CD14-positive monocyte (primary cell): ENCODE measurements around the gene MGAM2. TPM values are rescaled to one million over a fixed set of nuclear protein-coding genes. Genes with fewer than 3 reads are reported as not detected.
A peak's percentile ranks its signal among the peaks of the same experiment; 100 is the strongest.

Experiments used
- DNase-seq, 3 donors: peaks; one replicate each; pipeline ENCODE4 v3.0.0-alpha.2; 2011 to 2022
- H2AFZ ChIP-seq: 2 replicates; pipeline ENCODE4 v1.6.0; 2012; ENCODE audit warnings: mild to moderate bottlenecking, low read depth, low read length, inconsistent platforms; ENCODE audit not compliant: insufficient read depth, poor library complexity, severe bottlenecking
- H3K27ac ChIP-seq, 2 donors: 1 replicate in 1 of 2; 2 replicates in 1 of 2; pipeline ENCODE4 v1.5.1; 2012 to 2013; ENCODE audit warnings: low read length in 2 of 2, control low read depth in 1 of 2, inconsistent platforms in 1 of 2, low read depth in 1 of 2, mild to moderate bottlenecking in 1 of 2
- H3K27me3 ChIP-seq, 2 donors: one replicate each; pipeline versions ENCODE4 v1.6.0 to v1.6.1; 2011 to 2013; ENCODE audit warnings: low read length in 2 of 2; ENCODE audit not compliant: control insufficient read depth in 2 of 2, insufficient read depth in 2 of 2
- H3K36me3 ChIP-seq, 2 donors: replicated peaks in 1 of 2; 1 replicate in 1 of 2; 2 replicates in 1 of 2; pipeline versions ENCODE4 v1.5.1 to v1.6.1; 2012 to 2013; ENCODE audit warnings: low read length in 2 of 2, control low read depth in 1 of 2, inconsistent platforms in 1 of 2, mild to moderate bottlenecking in 1 of 2; ENCODE audit not compliant: insufficient read depth in 2 of 2, control insufficient read depth in 1 of 2
- H3K4me1 ChIP-seq, 2 donors: 1 replicate in 1 of 2; 2 replicates in 1 of 2; pipeline versions ENCODE4 v1.5.1 to v1.6.1; 2012 to 2013; ENCODE audit warnings: low read length in 2 of 2, control low read depth in 1 of 2, inconsistent platforms in 1 of 2, mild to moderate bottlenecking in 1 of 2, moderate library complexity in 1 of 2; ENCODE audit not compliant: insufficient read depth in 2 of 2, control insufficient read depth in 1 of 2
- H3K4me2 ChIP-seq: replicated peaks from 2 replicates; pipeline ENCODE3; 2012; ENCODE audit warnings: low read length, moderate library complexity, mild to moderate bottlenecking; ENCODE audit not compliant: poor library complexity, severe bottlenecking; ENCODE audit errors: extremely low read depth
- H3K4me3 ChIP-seq, 3 experiments: fragments of 200-600 bp in 1 of 3; sonication (generic) in 1 of 3; replicated peaks in 1 of 3; 1 replicate in 2 of 3; 2 replicates in 1 of 3; pipeline ENCODE4 v1.5.1; 2011 to 2013; ENCODE audit warnings: low read length in 3 of 3, mild to moderate bottlenecking in 3 of 3, control low read depth in 2 of 3, low read depth in 2 of 3, inconsistent platforms in 1 of 3, moderate library complexity in 1 of 3
- H3K79me2 ChIP-seq: 2 replicates; pipeline ENCODE4 v1.6.0; 2012; ENCODE audit warnings: mild to moderate bottlenecking, control low read depth, inconsistent platforms, low read length, moderate library complexity; ENCODE audit not compliant: insufficient read depth
- H3K9ac ChIP-seq: 2 replicates; pipeline ENCODE4 v1.6.0; 2017; ENCODE audit warnings: low read length, mild to moderate bottlenecking; ENCODE audit not compliant: insufficient read depth, poor library complexity, severe bottlenecking
- H3K9me3 ChIP-seq, 2 donors: replicated peaks in 1 of 2; 1 replicate in 1 of 2; 2 replicates in 1 of 2; pipeline versions ENCODE4 v1.5.1 to v1.6.1; 2012 to 2013; ENCODE audit warnings: low read length in 2 of 2, control low read depth in 1 of 2; ENCODE audit not compliant: control insufficient read depth in 1 of 2, insufficient read depth in 1 of 2
- H4K20me1 ChIP-seq: 2 replicates; pipeline ENCODE4 v1.6.0; 2012; ENCODE audit warnings: mild to moderate bottlenecking, low read length, control low read depth, moderate library complexity; ENCODE audit not compliant: insufficient read depth
- H3K27ac Mint-ChIP-seq, 7 donors: one replicate each; pipeline ENCODE4 v1.8.0; 2020; ENCODE audit warnings: mild to moderate bottlenecking in 7 of 7, mixed read lengths in 7 of 7, moderate library complexity in 6 of 7, inconsistent platforms in 2 of 7
- H3K27me3 Mint-ChIP-seq, 3 donors: one replicate each; pipeline ENCODE4 v1.8.0; 2021 to 2022; ENCODE audit warnings: low read depth in 3 of 3, mild to moderate bottlenecking in 3 of 3, mixed read lengths in 3 of 3, moderate library complexity in 3 of 3, inconsistent platforms in 1 of 3
- H3K36me3 Mint-ChIP-seq, 2 donors: one replicate each; pipeline ENCODE4 v1.8.0; 2020; ENCODE audit warnings: mixed read lengths in 2 of 2, inconsistent platforms in 1 of 2, mild to moderate bottlenecking in 1 of 2
- H3K4me1 Mint-ChIP-seq: one replicate; pipeline ENCODE4 v1.8.0; 2020; ENCODE audit warnings: mild to moderate bottlenecking, mixed read lengths
- H3K4me3 Mint-ChIP-seq, 2 donors: one replicate each; pipeline ENCODE4 v1.8.0; 2020; ENCODE audit warnings: mild to moderate bottlenecking in 2 of 2, mixed read lengths in 2 of 2, moderate library complexity in 1 of 2
- H3K9me3 Mint-ChIP-seq, 7 donors: one replicate each; pipeline ENCODE4 v1.8.0; 2020 to 2022; ENCODE audit warnings: mixed read lengths in 7 of 7, mild to moderate bottlenecking in 6 of 7, moderate library complexity in 6 of 7, inconsistent platforms in 2 of 7
- WGBS: methylation state at CpG from one replicate; pipeline ENCODE4 v1.1.5; 2013; ENCODE audit warnings: missing lambda C conversion rate; ENCODE audit not compliant: insufficient coverage; 5-methylcytosine and 5-hydroxymethylcytosine counted together
- intact Hi-C, 2 donors: fragments of 100-400 bp; cut with micrococcal nuclease; formaldehyde crosslinking; loops; one replicate each; pipeline versions ENCODE4 v1.15.0 to v1.15.1; 2023
- polyA plus RNA-seq, 3 donors: library from polyadenylated mRNA; depleted of rRNA in 1 of 3; unstranded in 2 of 3; stranded (reverse) in 1 of 3; fragments of 300-500 nt in 2 of 3; fragments of >200 nt in 1 of 3; fragmentation: Illumina TruSeq in 2 of 3; gene quantifications; 1 replicate in 2 of 3; 2 replicates in 1 of 3; pipeline ENCODE4 v1.2.3, GENCODE V29; 2012 to 2021
- TF ChIP-seq, protein P1 (sequence below): fragments of 200-600 bp; IDR thresholded peaks from one replicate; pipeline ENCODE4 v1.8.0; 2022; ENCODE audit warnings: antibody characterized with exemption, mild to moderate bottlenecking

Gene MGAM2
- polyA plus RNA-seq, 3 donors = 0.08 TPM; not detected in 2

DNA sequence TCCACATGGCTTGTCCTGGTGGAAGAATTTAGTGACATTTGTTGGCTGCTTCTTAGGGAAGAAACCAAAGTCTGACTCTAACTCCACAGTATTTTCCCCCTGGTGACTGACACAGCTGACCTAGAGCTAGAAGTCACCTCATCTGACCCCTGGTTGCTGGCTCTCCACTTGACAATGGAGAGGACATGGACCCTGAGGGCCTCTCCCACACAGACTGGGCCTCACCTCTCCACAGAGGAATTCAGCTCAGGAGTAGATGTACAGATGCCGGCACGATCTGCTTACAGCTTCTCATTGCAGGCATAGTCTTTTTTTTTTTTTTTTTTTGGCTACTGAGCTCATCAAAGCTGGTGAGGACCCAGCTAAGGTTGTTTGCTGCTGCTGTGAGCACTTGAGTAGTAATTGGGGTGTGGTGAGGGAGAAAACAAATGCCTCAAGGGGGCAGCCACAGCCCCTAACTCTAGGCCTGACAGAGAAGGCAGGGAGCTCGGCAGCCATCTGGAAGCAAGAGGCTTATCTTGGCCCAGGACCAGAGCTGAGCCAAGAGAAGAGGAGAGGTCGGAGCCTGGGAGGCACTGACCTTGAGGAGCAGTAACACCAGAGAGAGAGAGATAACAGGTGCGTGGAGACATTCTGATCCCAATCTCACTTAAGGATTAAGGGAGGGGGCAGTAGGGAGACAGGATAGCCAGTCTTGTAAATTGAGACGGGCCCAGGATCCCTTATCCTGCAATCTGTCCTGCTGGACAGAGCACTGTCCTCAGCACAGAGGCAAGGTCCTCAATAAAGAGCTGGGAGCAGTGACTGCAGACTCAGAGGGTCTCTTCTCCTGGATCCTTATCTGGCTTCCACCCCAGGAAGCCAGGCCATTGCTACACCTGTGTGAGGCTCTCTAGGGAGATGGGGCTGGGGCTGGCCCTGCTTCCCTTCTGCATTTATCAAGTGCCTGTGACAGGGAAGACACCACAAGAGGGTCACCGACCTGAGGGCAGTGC lies 136.9 kb downstream of the MGAM2 start:
- Histone ChIP-seq H3K36me3 (no peaks in the 10 kb centered on the region), H3K9ac (no peak overlapping the region), H3K27ac (no peak overlapping the region), H4K20me1 (no peaks in the 10 kb centered on the region), H3K4me1 (no peaks in the 10 kb centered on the region), H3K4me3 (no peak overlapping the region), H3K9me3 (no peaks in the 10 kb centered on the region), H3K4me2 (no peak overlapping the region), H3K79me2 (no peaks in the 10 kb centered on the region), H2AFZ (no peak overlapping the region), H3K27me3 (no peaks in the 10 kb centered on the region)
- TF ChIP-seq, protein P1, sequence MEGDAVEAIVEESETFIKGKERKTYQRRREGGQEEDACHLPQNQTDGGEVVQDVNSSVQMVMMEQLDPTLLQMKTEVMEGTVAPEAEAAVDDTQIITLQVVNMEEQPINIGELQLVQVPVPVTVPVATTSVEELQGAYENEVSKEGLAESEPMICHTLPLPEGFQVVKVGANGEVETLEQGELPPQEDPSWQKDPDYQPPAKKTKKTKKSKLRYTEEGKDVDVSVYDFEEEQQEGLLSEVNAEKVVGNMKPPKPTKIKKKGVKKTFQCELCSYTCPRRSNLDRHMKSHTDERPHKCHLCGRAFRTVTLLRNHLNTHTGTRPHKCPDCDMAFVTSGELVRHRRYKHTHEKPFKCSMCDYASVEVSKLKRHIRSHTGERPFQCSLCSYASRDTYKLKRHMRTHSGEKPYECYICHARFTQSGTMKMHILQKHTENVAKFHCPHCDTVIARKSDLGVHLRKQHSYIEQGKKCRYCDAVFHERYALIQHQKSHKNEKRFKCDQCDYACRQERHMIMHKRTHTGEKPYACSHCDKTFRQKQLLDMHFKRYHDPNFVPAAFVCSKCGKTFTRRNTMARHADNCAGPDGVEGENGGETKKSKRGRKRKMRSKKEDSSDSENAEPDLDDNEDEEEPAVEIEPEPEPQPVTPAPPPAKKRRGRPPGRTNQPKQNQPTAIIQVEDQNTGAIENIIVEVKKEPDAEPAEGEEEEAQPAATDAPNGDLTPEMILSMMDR = no peak
- H3K4me1 Mint-ChIP-seq = no peaks in the 10 kb centered on the region
- H3K27me3 Mint-ChIP-seq = peaks cover 1 to 8% (median 2%) of the 10 kb centered on the region in 3 donors
- H3K36me3 Mint-ChIP-seq = no peaks in the 10 kb centered on the region
- H3K27ac Mint-ChIP-seq = peak overlapping the region in 1 of 7 donors; percentile 25
- intact Hi-C loops = no loop called here
- peaks cover 0 to 3% (median 0%) of the 10 kb centered on the region in 7 donors for H3K9me3 Mint-ChIP-seq
- no peak for DNase-seq
- no peak overlapping the region for H3K4me3 Mint-ChIP-seq
- 75% methylated on average over 4 of the region's 7 CpGs for WGBS

DNA sequence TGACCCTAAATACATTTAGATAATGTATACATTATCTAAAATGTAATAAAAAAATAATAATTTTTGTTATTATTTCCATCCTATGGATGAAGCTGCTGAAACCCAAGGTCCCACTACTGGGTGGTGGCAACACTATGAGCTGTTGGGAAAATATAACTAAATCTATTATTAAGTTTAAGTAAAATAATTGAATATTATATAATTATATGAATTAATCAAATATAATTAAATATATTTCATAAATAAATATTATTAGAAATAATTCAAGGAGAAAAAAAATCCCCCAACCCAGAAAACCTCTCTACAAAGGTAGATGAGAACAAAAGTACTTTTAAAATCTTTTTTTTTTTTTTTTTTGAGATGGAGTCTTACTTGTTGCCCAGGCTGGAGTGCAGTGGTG lies 138.4 kb downstream of the MGAM2 start:
- Mint-ChIP-seq H3K4me3 (no peak overlapping the region), H3K27ac (no peak overlapping the region), H3K4me1 (no peaks in the 10 kb centered on the region), H3K9me3 (peaks cover 0 to 3% (median 0%) of the 10 kb centered on the region in 7 donors), H3K27me3 (peaks cover 1 to 8% (median 2%) of the 10 kb centered on the region in 3 donors), H3K36me3 (no peaks in the 10 kb centered on the region)
- Histone ChIP-seq H3K9me3 (no peaks in the 10 kb centered on the region), H3K27ac (no peak overlapping the region), H2AFZ (no peak overlapping the region), H3K4me1 (no peaks in the 10 kb centered on the region), H3K79me2 (no peaks in the 10 kb centered on the region), H4K20me1 (no peaks in the 10 kb centered on the region), H3K4me2 (no peak overlapping the region), H3K36me3 (no peaks in the 10 kb centered on the region), H3K9ac (no peak overlapping the region), H3K4me3 (no peak overlapping the region), H3K27me3 (no peaks in the 10 kb centered on the region)
- intact Hi-C loops = no loop called here
- no peak for DNase-seq
- TF ChIP-seq, protein P1 = no peak
